A549 treated with GW870086 at 1 μM for 4 hours (cell line): ENCODE measurements around the gene PUM2. TPM values are rescaled to one million over a fixed set of nuclear protein-coding genes. Genes with fewer than 3 reads are reported as not detected.

Source experiments
- total RNA-seq: library from RNA; stranded (reverse); fragments of 200-300 nt; extraction: Qiagen RNA extraction; gene quantifications from 5 replicates; pipeline ENCODE4 v1.2.3, GENCODE V29; 2022; ENCODE audit warnings: low read depth

Gene PUM2
- total RNA-seq = 31.7 to 49.0 TPM (median 40.7 TPM) in 5 replicates

GRCh38 chr2:20350753-20351554 lies at the start of gene PUM2:
PUM2 (minus strand) TSS chr2:20350844; CDS start chr2:20327360, 23,484 bp downstream.

GRCh38 chr2:20224716-20225293 lies 125.8 kb downstream of the PUM2 start, which contains the start of gene SDC1:
SDC1 (minus strand) TSS chr2:20225130; CDS start chr2:20224867, 263 bp downstream.

Other genes starting within 250 kb of the PUM2 start
- gene SDC1, start 125.7 kb downstream of the PUM2 start, total RNA-seq = 161 to 208 TPM (median 194 TPM) in 5 replicates
- 202 to 309 TPM (median 297 TPM) in 5 replicates for gene RHOB, start 96.2 kb upstream of the PUM2 start, total RNA-seq